Progenitor cell of endocrine pancreas (in vitro differentiated cells): Measurements from ENCODE around the gene FADS1. TPM values are rescaled to one million over a fixed set of nuclear protein-coding genes. Genes with fewer than 3 reads are reported as not detected.

Source experiments
- DNase-seq: peaks from one replicate; pipeline ENCODE4 v3.0.0; 2021; ENCODE audit warnings: low spot score; ENCODE audit not compliant: unreplicated experiment
- H3K27ac Mint-ChIP-seq: 2 replicates; pipeline ENCODE4 v1.8.0; 2021; ENCODE audit warnings: mild to moderate bottlenecking, moderate library complexity, mixed read lengths
- H3K27me3 Mint-ChIP-seq: 2 replicates; pipeline ENCODE4 v1.8.0; 2021; ENCODE audit warnings: mixed read lengths
- H3K36me3 Mint-ChIP-seq: 2 replicates; pipeline ENCODE4 v1.8.0; 2022; ENCODE audit warnings: mixed read lengths; ENCODE audit not compliant: insufficient read depth
- H3K4me1 Mint-ChIP-seq: 2 replicates; pipeline ENCODE4 v1.8.0; 2021; ENCODE audit warnings: low read depth, mixed read lengths
- H3K4me3 Mint-ChIP-seq: 2 replicates; pipeline ENCODE4 v1.8.0; 2021; ENCODE audit warnings: low read depth, mild to moderate bottlenecking, moderate library complexity, mixed read lengths
- H3K9me3 Mint-ChIP-seq: 2 replicates; pipeline ENCODE4 v1.8.0; 2021; ENCODE audit warnings: low read depth, mixed read lengths
- total RNA-seq: library from RNA; stranded (reverse); gene quantifications from 2 replicates; pipeline ENCODE4 v1.2.1, GENCODE V29; 2021
- TF ChIP-seq, protein P1 (sequence below): fragments of 200-600 bp; sonication (generic); IDR thresholded peaks from one replicate; pipeline ENCODE4 v1.5.0; 2021; ENCODE audit warnings: antibody characterized with exemption, mild to moderate bottlenecking; ENCODE audit not compliant: unreplicated experiment

FADS1 gene
- total RNA-seq, 1 donor from 2014 or later = 114 TPM

DNA sequence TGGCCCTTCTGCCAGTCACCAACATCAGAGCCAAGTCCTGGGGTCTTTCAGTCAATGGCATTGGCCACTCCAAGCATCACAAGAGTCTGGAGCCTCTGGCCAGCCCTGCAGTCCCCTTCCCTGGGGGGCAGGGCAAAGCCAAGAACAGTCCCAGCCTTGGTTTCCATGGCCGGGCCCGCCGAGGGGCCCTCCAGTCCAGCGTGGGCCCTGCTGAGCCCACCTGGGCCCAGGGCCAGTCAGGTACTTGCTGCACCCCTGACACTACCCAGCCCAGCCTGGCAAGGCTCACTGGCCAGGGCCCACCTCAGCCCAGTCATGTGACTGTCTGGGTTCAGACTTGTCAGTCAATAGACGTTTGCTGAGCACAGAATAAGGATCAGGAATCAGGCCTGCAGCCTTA lies 35.2 kb downstream of the FADS1 start:
- Mint-ChIP-seq H3K9me3 (no peaks in the 10 kb centered on the region), H3K27me3 (no peaks in the 10 kb centered on the region)
- no peak for DNase-seq

DNA sequence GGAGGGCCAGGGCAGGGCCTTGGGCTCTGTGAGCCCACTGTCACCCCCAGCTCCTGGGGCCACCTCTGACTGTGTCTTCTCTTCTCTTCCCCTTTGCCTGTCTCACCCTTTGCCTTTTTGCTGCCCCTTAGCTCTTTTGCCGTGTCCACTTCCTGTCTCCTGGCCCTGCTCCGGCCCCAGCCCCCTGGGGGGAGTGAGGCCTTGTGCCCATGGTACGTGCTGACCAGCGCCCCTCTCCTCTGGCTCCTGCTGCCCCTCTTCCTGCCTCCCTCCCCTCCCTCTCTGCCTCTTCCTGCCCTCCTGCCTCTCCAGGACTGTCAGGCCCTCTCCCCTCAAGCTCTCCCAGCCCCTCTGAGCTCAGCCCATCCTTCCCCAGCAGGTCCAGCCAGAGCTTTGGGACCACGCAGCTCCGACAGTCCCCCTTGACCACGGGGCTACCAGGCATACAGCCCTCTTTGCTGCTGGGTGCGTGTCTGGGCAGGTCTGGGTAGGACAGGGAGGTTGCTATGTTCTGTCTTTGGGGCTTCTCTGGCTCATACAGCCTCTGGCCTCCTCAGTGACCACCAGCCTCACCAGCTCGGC lies 36.1 kb downstream of the FADS1 start:
- TF ChIP-seq, protein P1, sequence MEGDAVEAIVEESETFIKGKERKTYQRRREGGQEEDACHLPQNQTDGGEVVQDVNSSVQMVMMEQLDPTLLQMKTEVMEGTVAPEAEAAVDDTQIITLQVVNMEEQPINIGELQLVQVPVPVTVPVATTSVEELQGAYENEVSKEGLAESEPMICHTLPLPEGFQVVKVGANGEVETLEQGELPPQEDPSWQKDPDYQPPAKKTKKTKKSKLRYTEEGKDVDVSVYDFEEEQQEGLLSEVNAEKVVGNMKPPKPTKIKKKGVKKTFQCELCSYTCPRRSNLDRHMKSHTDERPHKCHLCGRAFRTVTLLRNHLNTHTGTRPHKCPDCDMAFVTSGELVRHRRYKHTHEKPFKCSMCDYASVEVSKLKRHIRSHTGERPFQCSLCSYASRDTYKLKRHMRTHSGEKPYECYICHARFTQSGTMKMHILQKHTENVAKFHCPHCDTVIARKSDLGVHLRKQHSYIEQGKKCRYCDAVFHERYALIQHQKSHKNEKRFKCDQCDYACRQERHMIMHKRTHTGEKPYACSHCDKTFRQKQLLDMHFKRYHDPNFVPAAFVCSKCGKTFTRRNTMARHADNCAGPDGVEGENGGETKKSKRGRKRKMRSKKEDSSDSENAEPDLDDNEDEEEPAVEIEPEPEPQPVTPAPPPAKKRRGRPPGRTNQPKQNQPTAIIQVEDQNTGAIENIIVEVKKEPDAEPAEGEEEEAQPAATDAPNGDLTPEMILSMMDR = no peak
- no peak for DNase-seq
- Mint-ChIP-seq H3K4me1 (peaks cover 14% of the 10 kb centered on the region), H3K36me3 (peaks cover 17% of the 10 kb centered on the region), H3K4me3 (no peak overlapping the region), H3K9me3 (no peaks in the 10 kb centered on the region), H3K27me3 (no peaks in the 10 kb centered on the region), H3K27ac (no peak overlapping the region)

More for the DNA sequence above, 35.2 kb downstream of the FADS1 start:
- Mint-ChIP-seq H3K4me3 (no peak overlapping the region), H3K4me1 (peaks cover 14% of the 10 kb centered on the region), H3K36me3 (peaks cover 16% of the 10 kb centered on the region), H3K27ac (no peak overlapping the region)
- TF ChIP-seq, protein P1 = no peak

DNA sequence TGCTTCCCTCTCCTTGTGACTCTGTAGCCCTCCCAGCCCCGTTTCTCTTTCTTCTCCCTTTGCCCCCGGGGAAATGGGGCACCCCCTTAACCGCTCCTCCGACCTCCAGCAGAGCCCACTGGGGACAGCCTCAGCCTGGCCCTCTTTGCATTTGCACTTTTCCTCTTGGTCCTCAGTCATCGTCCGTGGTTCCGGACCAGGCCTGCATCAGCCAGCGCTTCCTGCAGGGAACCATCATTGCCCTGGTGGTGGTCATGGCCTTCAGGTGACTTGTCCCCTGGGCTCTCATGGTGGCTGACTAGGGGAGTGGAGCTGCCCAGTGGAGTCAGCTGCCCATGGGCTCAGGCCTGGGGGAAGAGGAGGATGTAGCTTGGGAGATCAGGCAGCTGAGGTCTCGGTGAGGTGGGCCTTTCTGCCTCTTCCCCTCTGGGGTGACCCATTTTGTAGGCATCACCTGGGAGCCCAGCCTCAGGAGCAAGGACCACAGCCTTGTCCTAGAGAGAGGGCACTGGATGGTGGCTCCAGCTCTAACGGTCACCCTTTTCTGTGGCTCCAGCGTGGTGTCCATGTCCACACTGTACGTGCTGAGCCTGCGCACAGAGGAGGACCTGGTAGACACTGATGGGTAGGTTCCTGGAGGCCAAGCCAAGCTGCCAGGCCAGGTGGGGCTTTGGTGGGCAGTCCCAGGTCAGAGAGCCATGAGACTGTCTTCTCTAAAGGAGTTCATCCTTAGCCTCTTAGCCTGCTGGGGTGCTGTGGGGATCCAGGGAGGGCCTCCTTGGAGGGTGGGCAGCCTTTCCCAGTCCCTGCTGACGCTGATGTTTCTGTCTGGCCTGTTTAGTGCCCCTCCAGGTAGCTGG lies 36.9 kb downstream of the FADS1 start:
- no peaks in the 10 kb centered on the region for H3K27me3 Mint-ChIP-seq
- no peaks in the 10 kb centered on the region for H3K9me3 Mint-ChIP-seq
- no peak for DNase-seq
- TF ChIP-seq, protein P1 = no peak
- H3K4me1 Mint-ChIP-seq = peaks cover 11% of the 10 kb centered on the region
- H3K36me3 Mint-ChIP-seq = peaks cover 16% of the 10 kb centered on the region
- no peak overlapping the region for H3K27ac Mint-ChIP-seq
- H3K4me3 Mint-ChIP-seq = no peak overlapping the region

DNA sequence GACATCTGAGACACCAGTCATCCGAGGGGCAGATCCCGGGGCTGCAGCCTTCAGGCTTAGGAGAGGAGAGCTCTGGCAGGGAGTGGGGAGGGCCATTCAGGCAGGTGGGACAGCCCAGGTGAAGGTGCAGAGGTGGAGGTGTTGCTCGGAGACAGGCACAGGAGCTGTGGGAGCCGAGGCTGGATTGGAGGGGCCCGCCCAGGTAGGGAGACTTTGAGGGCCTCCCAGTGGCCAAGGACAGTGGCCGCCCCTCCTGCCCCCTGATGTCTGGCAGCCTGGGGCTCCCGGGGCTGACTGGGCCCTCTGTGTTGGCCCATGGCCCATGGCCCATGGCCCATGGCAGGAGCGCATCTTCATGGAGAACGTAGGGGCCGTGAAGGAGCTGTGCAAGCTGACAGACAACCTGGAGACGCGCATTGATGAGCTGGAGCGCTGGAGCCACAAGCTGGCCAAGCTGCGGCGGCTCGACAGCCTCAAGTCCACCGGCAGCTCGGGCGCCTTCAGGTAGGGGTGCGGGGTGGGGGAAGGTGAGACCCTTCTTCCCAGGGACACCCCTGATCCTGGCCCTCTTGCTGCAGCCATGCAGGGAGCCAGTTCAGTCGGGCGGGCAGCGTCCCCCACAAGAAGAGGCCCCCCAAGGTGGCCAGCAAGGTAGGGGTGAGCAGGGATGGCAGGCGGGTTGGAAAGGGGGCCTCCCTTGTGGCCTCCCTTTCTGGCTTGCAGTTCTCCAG lies 37.7 kb downstream of the FADS1 start:
- TF ChIP-seq, protein P1 = no peak
- no peak overlapping the region for H3K4me3 Mint-ChIP-seq
- no peaks in the 10 kb centered on the region for H3K27me3 Mint-ChIP-seq
- DNase-seq = no peak
- H3K4me1 Mint-ChIP-seq = peaks cover 3% of the 10 kb centered on the region
- H3K27ac Mint-ChIP-seq = no peak overlapping the region
- H3K36me3 Mint-ChIP-seq = peaks cover 14% of the 10 kb centered on the region
- H3K9me3 Mint-ChIP-seq = no peaks in the 10 kb centered on the region

- Mint-ChIP-seq H3K36me3 (peaks cover 14% of the 10 kb centered on the region), H3K27ac (no peak overlapping the region), H3K4me3 (no peak overlapping the region), H3K27me3 (no peaks in the 10 kb centered on the region), H3K4me1 (no peaks in the 10 kb centered on the region), H3K9me3 (no peaks in the 10 kb centered on the region)
- no peak for DNase-seq
- TF ChIP-seq, protein P1 = no peak
Measured at GRCh38 chr11:61778357-61778886, 38.4 kb downstream of the FADS1 start.
